GM23338 (cell line): ENCODE measurements around the gene OR2AG2. TPM values are rescaled to one million over a fixed set of nuclear protein-coding genes. Genes with fewer than 3 reads are reported as not detected.

Experiments used
- ATAC-seq: fragments of 200-7000 bp; cut with Tn5 transposase; 3 replicates; pipeline ENCODE4 v1.9.1; 2020
- DNase-seq: peaks from one replicate; pipeline ENCODE4 v3.0.0-alpha.2; 2015; ENCODE audit warnings: low spot score
- H2AFZ ChIP-seq: fragments of 200-600 bp; sonication (generic); 2 replicates; pipeline ENCODE4 v1.8.0; 2016; ENCODE audit warnings: antibody characterized with exemption, mild to moderate bottlenecking, moderate library complexity
- H3F3A ChIP-seq: fragments of 200-600 bp; sonication (generic); replicated peaks from 2 replicates; pipeline ENCODE4 v1.8.0; 2017; ENCODE audit warnings: antibody characterized with exemption, mixed run types, low read depth
- H3K27ac ChIP-seq: fragments of 200-600 bp; sonication (generic); 2 replicates; pipeline ENCODE4 v1.6.1; 2016; ENCODE audit warnings: low read depth
- H3K27me3 ChIP-seq: fragments of 200-600 bp; sonication (generic); 2 replicates; pipeline ENCODE4 v1.8.0; 2016; ENCODE audit warnings: mild to moderate bottlenecking, mixed run types, moderate library complexity; ENCODE audit not compliant: insufficient read depth
- H3K36me3 ChIP-seq: fragments of 200-600 bp; sonication (generic); 2 replicates; pipeline ENCODE4 v1.8.0; 2016; ENCODE audit warnings: mild to moderate bottlenecking; ENCODE audit not compliant: insufficient read depth
- H3K4me1 ChIP-seq: fragments of 200-600 bp; sonication (generic); 2 replicates; pipeline ENCODE4 v1.8.0; 2016; ENCODE audit warnings: mild to moderate bottlenecking, moderate library complexity; ENCODE audit not compliant: insufficient read depth
- H3K4me2 ChIP-seq: fragments of 200-600 bp; sonication (generic); 2 replicates; pipeline ENCODE4 v1.7.1; 2017; ENCODE audit warnings: mixed run types
- H3K4me3 ChIP-seq: fragments of 200-600 bp; sonication (generic); 2 replicates; pipeline ENCODE4 v1.6.1; 2016; ENCODE audit warnings: mixed run types
- H3K79me2 ChIP-seq: fragments of 200-600 bp; sonication (generic); replicated peaks from 2 replicates; pipeline ENCODE4 v1.8.0; 2017; ENCODE audit warnings: mild to moderate bottlenecking; ENCODE audit not compliant: insufficient read depth
- H3K9me2 ChIP-seq: fragments of 200-600 bp; sonication (generic); 2 replicates; pipeline ENCODE4 v1.8.0; 2017; ENCODE audit not compliant: insufficient read depth
- H4K20me1 ChIP-seq: fragments of 200-600 bp; sonication (generic); replicated peaks from 2 replicates; pipeline ENCODE4 v1.8.0; 2017; ENCODE audit warnings: mild to moderate bottlenecking; ENCODE audit not compliant: insufficient read depth
- H3K27ac Mint-ChIP-seq: 2 replicates; pipeline ENCODE4 v1.8.0; 2020; ENCODE audit warnings: inconsistent platforms, mild to moderate bottlenecking, moderate library complexity, mixed read lengths
- H3K27me3 Mint-ChIP-seq: 3 replicates; pipeline ENCODE4 v1.8.0; 2022; ENCODE audit warnings: low read depth, mild to moderate bottlenecking, moderate library complexity, mixed read lengths, inconsistent platforms; ENCODE audit not compliant: insufficient read depth, poor library complexity
- H3K36me3 Mint-ChIP-seq: 3 replicates; pipeline ENCODE4 v1.8.0; 2021; ENCODE audit warnings: low read depth, mild to moderate bottlenecking, inconsistent platforms, moderate library complexity, mixed read lengths
- H3K4me1 Mint-ChIP-seq: 3 replicates; pipeline ENCODE4 v1.8.0; 2020; ENCODE audit warnings: mild to moderate bottlenecking, inconsistent platforms, mixed read lengths
- H3K4me3 Mint-ChIP-seq: 3 replicates; pipeline ENCODE4 v1.8.0; 2021; ENCODE audit warnings: moderate library complexity, mild to moderate bottlenecking, inconsistent platforms, mixed read lengths
- H3K9me3 Mint-ChIP-seq: 3 replicates; pipeline ENCODE4 v1.8.0; 2020; ENCODE audit warnings: moderate library complexity, mild to moderate bottlenecking, inconsistent platforms, mixed read lengths
- CREB1 ChIP-seq: fragments of 250-450 bp; sonication (Bioruptor Pico); IDR thresholded peaks from 2 replicates; pipeline ENCODE4 v1.5.0; 2020; ENCODE audit warnings: low read depth, mild to moderate bottlenecking, moderate library complexity
- EZH2 ChIP-seq: fragments of 200-600 bp; sonication (generic); IDR thresholded peaks from one replicate; pipeline ENCODE4 v1.8.0; 2017; ENCODE audit warnings: antibody characterized with exemption, mild to moderate bottlenecking, low read depth; ENCODE audit not compliant: unreplicated experiment
- EZH2phosphoT487 ChIP-seq: fragments of 200-600 bp; sonication (generic); IDR thresholded peaks from one replicate; pipeline ENCODE4 v1.8.1; 2018; ENCODE audit warnings: antibody characterized with exemption; ENCODE audit not compliant: unreplicated experiment
- JUNB ChIP-seq: IDR thresholded peaks from one replicate; pipeline ENCODE4 v1.6.1; 2016; ENCODE audit warnings: antibody characterized with exemption; ENCODE audit not compliant: unreplicated experiment
- NANOG ChIP-seq: IDR thresholded peaks from 2 replicates; pipeline ENCODE4 v1.6.1; 2016; ENCODE audit warnings: antibody characterized with exemption, borderline replicate concordance
- POLR2AphosphoS5 ChIP-seq: IDR thresholded peaks from 2 replicates; pipeline ENCODE4 v1.6.1; 2016; ENCODE audit warnings: antibody characterized with exemption, low read depth
- STAT1 ChIP-seq: IDR thresholded peaks from one replicate; pipeline ENCODE4 v1.6.1; 2016; ENCODE audit warnings: antibody characterized with exemption; ENCODE audit not compliant: unreplicated experiment
- ZNF114 ChIP-seq: fragments of 250-450 bp; sonication (Bioruptor Pico); IDR thresholded peaks from 2 replicates; pipeline ENCODE4 v1.5.0; 2020; ENCODE audit warnings: mild to moderate bottlenecking, moderate library complexity
- ZNF331 ChIP-seq: fragments of 250-450 bp; sonication (Bioruptor Pico); IDR thresholded peaks from 2 replicates; pipeline ENCODE4 v1.5.0; 2020; ENCODE audit warnings: low read depth, mild to moderate bottlenecking, moderate library complexity
- polyA plus RNA-seq: library from polyadenylated mRNA; unstranded; fragments of >200 nt; fragmentation: Nextera tagmentation; extraction: Ambion mirVana; gene quantifications from 2 replicates; pipeline ENCODE4 v1.2.1, GENCODE V29; 2016
- total RNA-seq: library from RNA; depleted of rRNA; stranded (reverse); fragments of >200 nt; shearing (Covaris generic); gene quantifications from 2 replicates; pipeline ENCODE4 v1.2.3, GENCODE V29; 2014
- TF ChIP-seq, protein P1 (sequence below): IDR thresholded peaks from 2 replicates; pipeline ENCODE4 v1.6.1; 2016; ENCODE audit warnings: antibody characterized with exemption
- TF ChIP-seq, protein P2 (sequence below): fragments of 250-450 bp; sonication (Bioruptor Pico); IDR thresholded peaks from 2 replicates; pipeline ENCODE4 v1.5.0; 2020; ENCODE audit warnings: mild to moderate bottlenecking, moderate library complexity
- TF ChIP-seq, protein P3 (sequence below): IDR thresholded peaks from one replicate; pipeline ENCODE4 v1.6.1; 2018; ENCODE audit warnings: antibody characterized with exemption; ENCODE audit not compliant: unreplicated experiment
- TF ChIP-seq, protein P4 (sequence below), 2 experiments: fragments of 200-600 bp in 1 of 2; sonication (generic) in 1 of 2; conservative IDR thresholded peaks; 2 replicates each; pipeline versions ENCODE4 v1.5.1 to v1.6.1; 2016 to 2017; ENCODE audit warnings: antibody characterized with exemption in 2 of 2, low read depth in 2 of 2, mild to moderate bottlenecking in 2 of 2, moderate library complexity in 1 of 2

OR2AG2 gene
- total and polyA plus RNA-seq, 2 experiments from 2014 or later = 0.11 to 0.45 TPM

DNA sequence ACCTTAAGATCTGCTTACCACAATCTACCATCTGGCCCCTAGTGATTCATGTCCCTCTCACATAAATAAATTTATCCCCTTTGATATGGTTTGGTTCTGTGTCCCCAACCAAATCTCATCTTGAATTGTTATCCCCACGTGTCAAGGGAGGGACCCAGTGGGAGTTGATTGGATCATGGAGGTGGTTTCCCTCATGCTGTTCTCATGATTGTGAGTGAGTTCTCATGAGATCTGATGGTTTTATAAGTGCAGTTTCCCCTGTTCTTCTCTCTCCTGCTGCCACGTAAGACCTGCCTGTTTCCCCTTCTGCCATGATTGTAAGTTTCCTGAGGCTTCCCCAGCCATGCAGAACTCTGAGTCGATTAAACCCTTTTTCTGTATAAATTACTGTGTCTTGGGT, 37.2 kb downstream of the OR2AG2 start:
- Histone ChIP-seq H2AFZ (no peak overlapping the region), H3K4me3 (no peak overlapping the region), H4K20me1 (no peaks in the 10 kb centered on the region), H3K4me2 (no peak overlapping the region), H3K27ac (no peak overlapping the region), H3K9me2 (no peaks in the 10 kb centered on the region), H3K79me2 (no peaks in the 10 kb centered on the region), H3K36me3 (no peaks in the 10 kb centered on the region), H3F3A (no peaks in the 10 kb centered on the region), H3K27me3 (no peaks in the 10 kb centered on the region), H3K4me1 (no peaks in the 10 kb centered on the region)
- DNase-seq = no peak
- no peak for ATAC-seq
- TF ChIP-seq, protein P1, sequence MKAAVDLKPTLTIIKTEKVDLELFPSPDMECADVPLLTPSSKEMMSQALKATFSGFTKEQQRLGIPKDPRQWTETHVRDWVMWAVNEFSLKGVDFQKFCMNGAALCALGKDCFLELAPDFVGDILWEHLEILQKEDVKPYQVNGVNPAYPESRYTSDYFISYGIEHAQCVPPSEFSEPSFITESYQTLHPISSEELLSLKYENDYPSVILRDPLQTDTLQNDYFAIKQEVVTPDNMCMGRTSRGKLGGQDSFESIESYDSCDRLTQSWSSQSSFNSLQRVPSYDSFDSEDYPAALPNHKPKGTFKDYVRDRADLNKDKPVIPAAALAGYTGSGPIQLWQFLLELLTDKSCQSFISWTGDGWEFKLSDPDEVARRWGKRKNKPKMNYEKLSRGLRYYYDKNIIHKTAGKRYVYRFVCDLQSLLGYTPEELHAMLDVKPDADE = no peak
- TF ChIP-seq ZNF331 (no peak), POLR2AphosphoS5 (no peak), STAT1 (no peak), CREB1 (no peak), ZNF114 (CRISPR knock-in tag) (no peak), EZH2 (no peak), EZH2phosphoT487 (no peak), NANOG (no peak), JUNB (no peak)
- TF ChIP-seq, protein P2, sequence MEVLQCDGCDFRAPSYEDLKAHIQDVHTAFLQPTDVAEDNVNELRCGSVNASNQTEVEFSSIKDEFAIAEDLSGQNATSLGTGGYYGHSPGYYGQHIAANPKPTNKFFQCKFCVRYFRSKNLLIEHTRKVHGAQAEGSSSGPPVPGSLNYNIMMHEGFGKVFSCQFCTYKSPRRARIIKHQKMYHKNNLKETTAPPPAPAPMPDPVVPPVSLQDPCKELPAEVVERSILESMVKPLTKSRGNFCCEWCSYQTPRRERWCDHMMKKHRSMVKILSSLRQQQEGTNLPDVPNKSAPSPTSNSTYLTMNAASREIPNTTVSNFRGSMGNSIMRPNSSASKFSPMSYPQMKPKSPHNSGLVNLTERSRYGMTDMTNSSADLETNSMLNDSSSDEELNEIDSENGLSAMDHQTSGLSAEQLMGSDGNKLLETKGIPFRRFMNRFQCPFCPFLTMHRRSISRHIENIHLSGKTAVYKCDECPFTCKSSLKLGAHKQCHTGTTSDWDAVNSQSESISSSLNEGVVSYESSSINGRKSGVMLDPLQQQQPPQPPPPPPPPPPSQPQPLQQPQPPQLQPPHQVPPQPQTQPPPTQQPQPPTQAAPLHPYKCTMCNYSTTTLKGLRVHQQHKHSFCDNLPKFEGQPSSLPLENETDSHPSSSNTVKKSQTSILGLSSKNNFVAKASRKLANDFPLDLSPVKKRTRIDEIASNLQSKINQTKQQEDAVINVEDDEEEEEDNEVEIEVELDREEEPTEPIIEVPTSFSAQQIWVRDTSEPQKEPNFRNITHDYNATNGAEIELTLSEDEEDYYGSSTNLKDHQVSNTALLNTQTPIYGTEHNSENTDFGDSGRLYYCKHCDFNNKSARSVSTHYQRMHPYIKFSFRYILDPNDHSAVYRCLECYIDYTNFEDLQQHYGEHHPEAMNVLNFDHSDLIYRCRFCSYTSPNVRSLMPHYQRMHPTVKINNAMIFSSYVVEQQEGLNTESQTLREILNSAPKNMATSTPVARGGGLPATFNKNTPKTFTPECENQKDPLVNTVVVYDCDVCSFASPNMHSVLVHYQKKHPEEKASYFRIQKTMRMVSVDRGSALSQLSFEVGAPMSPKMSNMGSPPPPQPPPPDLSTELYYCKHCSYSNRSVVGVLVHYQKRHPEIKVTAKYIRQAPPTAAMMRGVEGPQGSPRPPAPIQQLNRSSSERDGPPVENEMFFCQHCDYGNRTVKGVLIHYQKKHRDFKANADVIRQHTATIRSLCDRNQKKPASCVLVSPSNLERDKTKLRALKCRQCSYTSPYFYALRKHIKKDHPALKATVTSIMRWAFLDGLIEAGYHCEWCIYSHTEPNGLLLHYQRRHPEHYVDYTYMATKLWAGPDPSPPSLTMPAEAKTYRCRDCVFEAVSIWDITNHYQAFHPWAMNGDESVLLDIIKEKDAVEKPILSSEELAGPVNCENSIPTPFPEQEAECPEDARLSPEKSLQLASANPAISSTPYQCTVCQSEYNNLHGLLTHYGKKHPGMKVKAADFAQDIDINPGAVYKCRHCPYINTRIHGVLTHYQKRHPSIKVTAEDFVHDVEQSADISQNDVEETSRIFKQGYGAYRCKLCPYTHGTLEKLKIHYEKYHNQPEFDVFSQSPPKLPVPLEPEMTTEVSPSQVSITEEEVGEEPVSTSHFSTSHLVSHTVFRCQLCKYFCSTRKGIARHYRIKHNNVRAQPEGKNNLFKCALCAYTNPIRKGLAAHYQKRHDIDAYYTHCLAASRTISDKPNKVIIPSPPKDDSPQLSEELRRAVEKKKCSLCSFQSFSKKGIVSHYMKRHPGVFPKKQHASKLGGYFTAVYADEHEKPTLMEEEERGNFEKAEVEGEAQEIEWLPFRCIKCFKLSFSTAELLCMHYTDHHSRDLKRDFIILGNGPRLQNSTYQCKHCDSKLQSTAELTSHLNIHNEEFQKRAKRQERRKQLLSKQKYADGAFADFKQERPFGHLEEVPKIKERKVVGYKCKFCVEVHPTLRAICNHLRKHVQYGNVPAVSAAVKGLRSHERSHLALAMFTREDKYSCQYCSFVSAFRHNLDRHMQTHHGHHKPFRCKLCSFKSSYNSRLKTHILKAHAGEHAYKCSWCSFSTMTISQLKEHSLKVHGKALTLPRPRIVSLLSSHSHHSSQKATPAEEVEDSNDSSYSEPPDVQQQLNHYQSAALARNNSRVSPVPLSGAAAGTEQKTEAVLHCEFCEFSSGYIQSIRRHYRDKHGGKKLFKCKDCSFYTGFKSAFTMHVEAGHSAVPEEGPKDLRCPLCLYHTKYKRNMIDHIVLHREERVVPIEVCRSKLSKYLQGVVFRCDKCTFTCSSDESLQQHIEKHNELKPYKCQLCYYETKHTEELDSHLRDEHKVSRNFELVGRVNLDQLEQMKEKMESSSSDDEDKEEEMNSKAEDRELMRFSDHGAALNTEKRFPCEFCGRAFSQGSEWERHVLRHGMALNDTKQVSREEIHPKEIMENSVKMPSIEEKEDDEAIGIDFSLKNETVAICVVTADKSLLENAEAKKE = no peak
- TF ChIP-seq, protein P3, sequence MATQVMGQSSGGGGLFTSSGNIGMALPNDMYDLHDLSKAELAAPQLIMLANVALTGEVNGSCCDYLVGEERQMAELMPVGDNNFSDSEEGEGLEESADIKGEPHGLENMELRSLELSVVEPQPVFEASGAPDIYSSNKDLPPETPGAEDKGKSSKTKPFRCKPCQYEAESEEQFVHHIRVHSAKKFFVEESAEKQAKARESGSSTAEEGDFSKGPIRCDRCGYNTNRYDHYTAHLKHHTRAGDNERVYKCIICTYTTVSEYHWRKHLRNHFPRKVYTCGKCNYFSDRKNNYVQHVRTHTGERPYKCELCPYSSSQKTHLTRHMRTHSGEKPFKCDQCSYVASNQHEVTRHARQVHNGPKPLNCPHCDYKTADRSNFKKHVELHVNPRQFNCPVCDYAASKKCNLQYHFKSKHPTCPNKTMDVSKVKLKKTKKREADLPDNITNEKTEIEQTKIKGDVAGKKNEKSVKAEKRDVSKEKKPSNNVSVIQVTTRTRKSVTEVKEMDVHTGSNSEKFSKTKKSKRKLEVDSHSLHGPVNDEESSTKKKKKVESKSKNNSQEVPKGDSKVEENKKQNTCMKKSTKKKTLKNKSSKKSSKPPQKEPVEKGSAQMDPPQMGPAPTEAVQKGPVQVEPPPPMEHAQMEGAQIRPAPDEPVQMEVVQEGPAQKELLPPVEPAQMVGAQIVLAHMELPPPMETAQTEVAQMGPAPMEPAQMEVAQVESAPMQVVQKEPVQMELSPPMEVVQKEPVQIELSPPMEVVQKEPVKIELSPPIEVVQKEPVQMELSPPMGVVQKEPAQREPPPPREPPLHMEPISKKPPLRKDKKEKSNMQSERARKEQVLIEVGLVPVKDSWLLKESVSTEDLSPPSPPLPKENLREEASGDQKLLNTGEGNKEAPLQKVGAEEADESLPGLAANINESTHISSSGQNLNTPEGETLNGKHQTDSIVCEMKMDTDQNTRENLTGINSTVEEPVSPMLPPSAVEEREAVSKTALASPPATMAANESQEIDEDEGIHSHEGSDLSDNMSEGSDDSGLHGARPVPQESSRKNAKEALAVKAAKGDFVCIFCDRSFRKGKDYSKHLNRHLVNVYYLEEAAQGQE = no peak
- TF ChIP-seq, protein P4, sequence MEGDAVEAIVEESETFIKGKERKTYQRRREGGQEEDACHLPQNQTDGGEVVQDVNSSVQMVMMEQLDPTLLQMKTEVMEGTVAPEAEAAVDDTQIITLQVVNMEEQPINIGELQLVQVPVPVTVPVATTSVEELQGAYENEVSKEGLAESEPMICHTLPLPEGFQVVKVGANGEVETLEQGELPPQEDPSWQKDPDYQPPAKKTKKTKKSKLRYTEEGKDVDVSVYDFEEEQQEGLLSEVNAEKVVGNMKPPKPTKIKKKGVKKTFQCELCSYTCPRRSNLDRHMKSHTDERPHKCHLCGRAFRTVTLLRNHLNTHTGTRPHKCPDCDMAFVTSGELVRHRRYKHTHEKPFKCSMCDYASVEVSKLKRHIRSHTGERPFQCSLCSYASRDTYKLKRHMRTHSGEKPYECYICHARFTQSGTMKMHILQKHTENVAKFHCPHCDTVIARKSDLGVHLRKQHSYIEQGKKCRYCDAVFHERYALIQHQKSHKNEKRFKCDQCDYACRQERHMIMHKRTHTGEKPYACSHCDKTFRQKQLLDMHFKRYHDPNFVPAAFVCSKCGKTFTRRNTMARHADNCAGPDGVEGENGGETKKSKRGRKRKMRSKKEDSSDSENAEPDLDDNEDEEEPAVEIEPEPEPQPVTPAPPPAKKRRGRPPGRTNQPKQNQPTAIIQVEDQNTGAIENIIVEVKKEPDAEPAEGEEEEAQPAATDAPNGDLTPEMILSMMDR (conservative IDR thresholded peaks at IDR 0.05; ENCODE audit: low read depth in 2 of 2) = no peak
- no peaks in the 10 kb centered on the region for H3K36me3 Mint-ChIP-seq
- H3K27me3 Mint-ChIP-seq = peaks cover 2% of the 10 kb centered on the region
- 0 out of 3 replicates have a peak, but pooled peaks cover 3% of the 10 kb centered on the region for H3K9me3 Mint-ChIP-seq
- H3K4me3 Mint-ChIP-seq = no peak overlapping the region
- no peak overlapping the region for H3K27ac Mint-ChIP-seq
- no peaks in the 10 kb centered on the region for H3K4me1 Mint-ChIP-seq
